Measurements from ENCODE around the gene AATF. TPM values are rescaled to one million over a fixed set of nuclear protein-coding genes. Genes with fewer than 3 reads are reported as not detected.

The AATF gene
- 30.1 and 36.0 TPM in 2 replicates for total RNA-seq

DNA sequence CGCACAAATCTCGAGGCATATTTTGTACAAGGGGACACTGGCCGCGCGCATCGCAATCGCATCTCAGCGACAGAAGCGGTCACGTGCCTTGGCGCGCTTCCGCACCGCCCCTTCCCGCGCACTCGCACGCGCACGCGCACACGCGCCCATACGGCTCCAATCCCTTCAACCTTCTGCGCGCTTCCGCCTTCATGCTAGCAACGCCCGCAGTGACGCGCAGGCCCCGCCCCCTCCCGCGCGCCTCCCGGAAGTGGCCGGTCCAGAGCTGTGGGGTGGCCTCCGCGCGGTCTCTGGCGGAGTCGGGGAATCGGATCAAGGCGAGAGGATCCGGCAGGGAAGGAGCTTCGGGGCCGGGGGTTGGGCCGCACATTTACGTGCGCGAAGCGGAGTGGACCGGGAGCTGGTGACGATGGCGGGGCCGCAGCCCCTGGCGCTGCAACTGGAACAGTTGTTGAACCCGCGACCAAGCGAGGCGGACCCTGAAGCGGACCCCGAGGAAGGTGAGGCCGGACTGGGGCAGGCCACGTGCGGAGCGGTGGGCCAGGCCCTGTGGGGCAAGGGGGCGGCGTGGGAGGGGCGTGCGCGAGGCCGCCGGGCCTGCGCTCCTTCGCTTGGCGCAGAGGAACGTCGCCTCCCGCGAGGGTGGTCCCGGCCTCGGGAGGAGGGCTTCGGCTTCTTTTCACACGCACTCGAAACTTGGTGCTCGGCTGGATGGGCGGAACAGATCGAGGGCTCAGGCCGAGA, at the start of gene AATF:
Gene AATF (plus strand): TSS at position 238 of the 744 bp plus-strand sequence. CDS start 172 bp downstream, at position 410.

DNA sequence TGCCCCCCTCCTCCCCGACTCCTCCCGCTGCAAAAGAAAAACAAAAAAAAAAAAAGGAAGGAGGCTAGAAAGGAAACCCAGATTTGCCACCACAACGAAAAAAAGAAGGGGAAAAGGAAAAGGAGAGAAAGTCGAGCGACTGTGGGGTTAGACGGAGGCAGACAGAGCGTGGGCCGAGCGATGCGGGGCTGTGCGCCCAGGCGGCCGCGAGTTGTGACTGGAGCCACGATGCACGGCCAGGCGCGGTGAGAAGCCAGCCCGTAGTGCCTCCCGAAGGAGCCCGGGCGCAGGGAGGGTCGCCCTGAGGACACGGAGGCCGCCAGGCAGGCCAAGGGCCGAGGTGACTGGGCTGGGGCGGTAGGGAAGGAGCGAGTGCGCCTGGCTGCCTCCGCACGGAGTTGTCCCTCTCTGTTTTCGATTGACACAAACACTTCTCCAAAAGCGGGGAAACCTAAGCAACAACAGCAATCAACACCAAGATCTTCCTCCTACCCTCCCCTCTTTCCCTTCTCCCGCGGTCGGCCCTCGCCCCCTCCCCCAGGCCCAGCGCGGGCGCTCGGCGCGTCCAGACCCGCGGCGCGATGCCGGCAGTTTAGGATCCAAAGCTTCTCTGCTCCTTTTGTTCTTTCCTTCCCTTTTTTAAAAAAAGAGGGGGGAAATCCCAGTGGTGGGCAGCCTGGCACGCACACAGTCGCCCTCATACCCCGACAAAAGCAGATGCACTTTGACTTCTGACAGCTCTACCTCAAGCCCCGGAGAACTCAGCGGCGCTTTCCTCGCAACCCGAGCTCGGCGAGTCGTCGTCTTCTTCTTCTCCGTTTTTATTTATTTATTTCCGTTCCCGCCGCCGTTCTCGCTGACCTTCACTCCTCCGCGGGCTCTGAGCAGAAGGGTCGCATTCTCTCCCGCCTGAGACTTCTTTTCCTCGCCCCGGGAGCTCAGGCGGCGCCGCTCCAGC, 11.5 kb upstream of the AATF start, which contains the start of gene LHX1:
Gene LHX1 (plus strand): TSS at position 475 of the 958 bp plus-strand sequence. CDS start 723 bp downstream, outside the sequence.

Other genes with a start within 250 kb of the AATF start
- gene LHX1, start 11.5 kb upstream of the AATF start, total RNA-seq = 1.2 TPM in 1 of 2 replicates, not detected in the other

Measured in tracheal epithelial cell (primary cell).